Tibial nerve (tissue), 4 donors: ENCODE measurements around the gene RBM34.

Source experiments
- EP300 ChIP-seq, 2 donors: sonication (generic); formaldehyde crosslinking; IDR thresholded peaks; one replicate each; pipeline ENCODE4 v1.6.1; 2017; ENCODE audit warnings: antibody characterized with exemption in 2 of 2, mild to moderate bottlenecking in 1 of 2
- POLR2A ChIP-seq, 2 donors: fragments of 450-650 bp; IDR thresholded peaks; one replicate each; pipeline ENCODE4 v1.6.1; 2017; ENCODE audit warnings: antibody characterized with exemption in 2 of 2, mild to moderate bottlenecking in 2 of 2, moderate library complexity in 2 of 2
- TF ChIP-seq, protein P1 (sequence below), 5 experiments: fragments of 200-600 bp in 3 of 5; fragments of 450-650 bp in 2 of 5; sonication (generic) in 3 of 5; IDR thresholded peaks; one replicate each; pipeline ENCODE4 v1.5.1; 2016 to 2019; ENCODE audit warnings: antibody characterized with exemption in 5 of 5, mild to moderate bottlenecking in 3 of 5, moderate library complexity in 2 of 5

DNA sequence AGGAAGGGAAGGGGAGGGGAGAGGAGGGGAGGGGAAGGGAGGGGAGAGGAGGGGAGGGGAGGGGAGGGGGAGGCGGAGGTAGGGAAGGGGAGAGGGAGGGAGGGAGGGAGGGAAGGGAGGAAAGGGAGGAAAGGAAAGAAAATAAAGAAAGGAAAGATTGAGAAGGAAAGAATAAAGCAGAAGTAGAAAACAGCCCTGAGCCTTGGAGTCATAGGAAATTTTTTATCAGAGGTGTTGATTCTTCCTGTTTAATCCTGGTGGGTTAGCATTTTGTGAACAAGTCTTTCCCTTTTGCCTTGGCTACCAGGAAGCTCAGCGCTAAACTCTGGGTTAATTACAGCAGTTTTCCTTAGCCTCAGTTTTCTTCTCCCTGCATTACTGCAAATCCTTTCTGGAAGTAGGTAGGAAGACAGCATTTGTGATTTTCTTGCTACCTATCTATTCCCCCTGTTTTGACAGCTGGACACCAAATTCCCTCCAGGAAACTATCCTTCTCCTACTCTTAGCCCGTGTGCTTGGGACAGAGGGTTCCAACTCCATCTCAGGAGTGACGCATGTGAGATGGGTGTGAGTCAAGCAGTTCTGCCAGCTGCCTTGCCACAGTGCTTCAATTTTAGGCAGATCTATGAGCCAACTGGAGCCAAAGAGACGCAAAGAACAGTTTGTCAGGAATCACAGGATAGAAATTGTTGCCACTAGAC is 59.3 kb downstream of the RBM34 start:
- TF ChIP-seq, protein P1, sequence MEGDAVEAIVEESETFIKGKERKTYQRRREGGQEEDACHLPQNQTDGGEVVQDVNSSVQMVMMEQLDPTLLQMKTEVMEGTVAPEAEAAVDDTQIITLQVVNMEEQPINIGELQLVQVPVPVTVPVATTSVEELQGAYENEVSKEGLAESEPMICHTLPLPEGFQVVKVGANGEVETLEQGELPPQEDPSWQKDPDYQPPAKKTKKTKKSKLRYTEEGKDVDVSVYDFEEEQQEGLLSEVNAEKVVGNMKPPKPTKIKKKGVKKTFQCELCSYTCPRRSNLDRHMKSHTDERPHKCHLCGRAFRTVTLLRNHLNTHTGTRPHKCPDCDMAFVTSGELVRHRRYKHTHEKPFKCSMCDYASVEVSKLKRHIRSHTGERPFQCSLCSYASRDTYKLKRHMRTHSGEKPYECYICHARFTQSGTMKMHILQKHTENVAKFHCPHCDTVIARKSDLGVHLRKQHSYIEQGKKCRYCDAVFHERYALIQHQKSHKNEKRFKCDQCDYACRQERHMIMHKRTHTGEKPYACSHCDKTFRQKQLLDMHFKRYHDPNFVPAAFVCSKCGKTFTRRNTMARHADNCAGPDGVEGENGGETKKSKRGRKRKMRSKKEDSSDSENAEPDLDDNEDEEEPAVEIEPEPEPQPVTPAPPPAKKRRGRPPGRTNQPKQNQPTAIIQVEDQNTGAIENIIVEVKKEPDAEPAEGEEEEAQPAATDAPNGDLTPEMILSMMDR (IDR thresholded peaks at IDR 0.05): no peak
- TF ChIP-seq POLR2A (IDR thresholded peaks at IDR 0.05): no peak
- TF ChIP-seq EP300 (IDR thresholded peaks at IDR 0.05): no peak
